ENCODE measurements around the gene DGCR6L.
"Not testable (repeated sequence)": the region's sequence is repeated elsewhere in the genome, so short reads cannot be mapped to it uniquely, and the experiment has no call there.

The DGCR6L gene

GRCh38 chr22:20273758-20274181, 46.1 kb downstream of the DGCR6L start:
- DNase-seq, result peak in 1 of 2 experiments; percentile 25

GRCh38 chr22:20272700-20273099, 47.2 kb downstream of the DGCR6L start:
- DNase-seq, result no peak

- no peak for DNase-seq
Measured at GRCh38 chr22:20272174-20272573, 47.7 kb downstream of the DGCR6L start.

GRCh38 chr22:20271114-20271994, 48.5 kb downstream of the DGCR6L start:
- DNase-seq, result peak; percentile 33 to 86

- not testable (repeated sequence) for DNase-seq
Measured at GRCh38 chr22:20270190-20271113, 49.4 kb downstream of the DGCR6L start.

- not testable (repeated sequence) for DNase-seq
Measured at GRCh38 chr22:20269673-20270072, 50.2 kb downstream of the DGCR6L start.

GRCh38 chr22:20269201-20269600, 50.7 kb downstream of the DGCR6L start:
- not testable (repeated sequence) for DNase-seq

- DNase-seq, result peak in 1 of 2 experiments; percentile 72
Measured at GRCh38 chr22:20268279-20269012, 51.4 kb downstream of the DGCR6L start, which contains the start of gene RTN4R. Gene RTN4R, minus strand, starts transcription at chr22:20268318. Its CDS starts 226 bp downstream, at chr22:20268092.

GRCh38 chr22:20267441-20268278, 52.2 kb downstream of the DGCR6L start:
- DNase-seq, result no peak

GRCh38 chr22:20266667-20267440, 53.0 kb downstream of the DGCR6L start:
- DNase-seq, result not testable (repeated sequence)

- not testable (repeated sequence) for DNase-seq
Measured at GRCh38 chr22:20265772-20266666, 53.8 kb downstream of the DGCR6L start.

GRCh38 chr22:20264614-20265452, 55.0 kb downstream of the DGCR6L start:
- DNase-seq, result no peak
